ENCODE data around the gene GPR143.

- TF ChIP-seq CTCF (IDR thresholded peaks at IDR 0.05) (no peak), POLR2AphosphoS5 (IDR thresholded peaks at IDR 0.05) (no peak), POLR2A (IDR thresholded peaks at IDR 0.05) (no peak), EP300 (IDR thresholded peaks at IDR 0.05) (no peak)
These were observed 63.9 kb downstream of the GPR143 start for GRCh38 chrX:9701790-9702189.

All from sigmoid colon (tissue), 4 donors.